ENCODE measurements around the gene IL1RAPL1.

- TF ChIP-seq REST (IDR thresholded peaks at IDR 0.05; ENCODE audit: insufficient read depth in 1 of 2, low read depth in 2 of 2, low read length in 2 of 2): no peak
- TF ChIP-seq TAF1 (IDR thresholded peaks at IDR 0.05; ENCODE audit: borderline replicate concordance, insufficient read depth, low read length): no peak
- no peak for TF ChIP-seq POLR2AphosphoS5 (IDR thresholded peaks at IDR 0.05; ENCODE audit: low read depth, low read length)
- no peak for TF ChIP-seq SIN3A (IDR thresholded peaks at IDR 0.05; ENCODE audit: borderline replicate concordance, insufficient read depth, low read length)
Observed at GRCh38 chrX:28910487-28910886, 323.2 kb downstream of the IL1RAPL1 start.

Measured in PFSK-1 (cell line).